Trophoblast cell (in vitro differentiated cells and primary cell): ENCODE results near the gene CCNK.
A peak's percentile ranks its signal among the peaks of the same experiment; 100 is the strongest.

Experiments used
- DNase-seq, 2 donors: peaks; one replicate each; pipeline ENCODE4 v3.0.0-alpha.2; 2016
- H2AFZ ChIP-seq: 2 replicates; pipeline ENCODE4 v1.6.1; 2013; ENCODE audit warnings: low read length, moderate library complexity, mild to moderate bottlenecking; ENCODE audit not compliant: insufficient read depth, poor library complexity
- H2AK5ac ChIP-seq: 2 replicates; pipeline ENCODE4 v1.6.1; 2013; ENCODE audit warnings: mild to moderate bottlenecking, low read length
- H2BK120ac ChIP-seq: 2 replicates; pipeline ENCODE4 v1.6.1; 2013; ENCODE audit warnings: low read length, mild to moderate bottlenecking, moderate library complexity; ENCODE audit not compliant: insufficient read depth, poor library complexity
- H2BK12ac ChIP-seq: 2 replicates; pipeline ENCODE4 v1.6.1; 2013; ENCODE audit warnings: mild to moderate bottlenecking, low read length, moderate library complexity
- H2BK5ac ChIP-seq: 2 replicates; pipeline ENCODE4 v1.6.1; 2013; ENCODE audit warnings: low read length, low read depth, moderate library complexity, mild to moderate bottlenecking; ENCODE audit not compliant: poor library complexity
- H3K14ac ChIP-seq: 2 replicates; pipeline ENCODE4 v1.6.1; 2013; ENCODE audit warnings: mild to moderate bottlenecking, low read length
- H3K18ac ChIP-seq: 2 replicates; pipeline ENCODE4 v1.6.1; 2013; ENCODE audit warnings: mild to moderate bottlenecking, low read length
- H3K23ac ChIP-seq: 2 replicates; pipeline ENCODE4 v1.6.1; 2013; ENCODE audit warnings: low read length
- H3K27ac ChIP-seq: 2 replicates; pipeline ENCODE4 v1.5.1; 2013; ENCODE audit warnings: low read depth, mild to moderate bottlenecking, inconsistent platforms, low read length, moderate library complexity
- H3K27me3 ChIP-seq: 2 replicates; pipeline ENCODE4 v1.6.1; 2013; ENCODE audit warnings: inconsistent platforms, mild to moderate bottlenecking, low read length, moderate library complexity; ENCODE audit not compliant: insufficient read depth
- H3K36me3 ChIP-seq, 2 experiments: 1 replicate in 1 of 2; 2 replicates in 1 of 2; pipeline ENCODE4 v1.6.1; 2013; ENCODE audit warnings: low read length in 2 of 2, mild to moderate bottlenecking in 2 of 2, moderate library complexity in 1 of 2; ENCODE audit not compliant: insufficient read depth in 2 of 2, control insufficient read depth in 1 of 2
- H3K4ac ChIP-seq: 2 replicates; pipeline ENCODE4 v1.6.1; 2013; ENCODE audit warnings: low read depth, mild to moderate bottlenecking, low read length, moderate library complexity
- H3K4me1 ChIP-seq, 2 experiments: 1 replicate in 1 of 2; 2 replicates in 1 of 2; pipeline ENCODE4 v1.6.1; 2013; ENCODE audit warnings: low read length in 2 of 2, mild to moderate bottlenecking in 2 of 2, moderate library complexity in 1 of 2; ENCODE audit not compliant: insufficient read depth in 2 of 2, control insufficient read depth in 1 of 2
- H3K4me2 ChIP-seq: 2 replicates; pipeline ENCODE4 v1.6.1; 2013; ENCODE audit warnings: inconsistent platforms, mild to moderate bottlenecking, low read length, moderate library complexity
- H3K4me3 ChIP-seq: 2 replicates; pipeline ENCODE4 v1.5.1; 2013; ENCODE audit warnings: mild to moderate bottlenecking, low read depth, low read length, inconsistent platforms
- H3K79me1 ChIP-seq: one replicate; pipeline ENCODE4 v1.6.1; 2013; ENCODE audit warnings: low read length
- H3K79me2 ChIP-seq: 2 replicates; pipeline ENCODE4 v1.6.1; 2013; ENCODE audit warnings: low read length, mild to moderate bottlenecking; ENCODE audit not compliant: control insufficient read depth, insufficient read depth, poor library complexity
- H3K9ac ChIP-seq: 2 replicates; pipeline ENCODE4 v1.6.1; 2013; ENCODE audit warnings: mild to moderate bottlenecking, low read length
- H3K9me3 ChIP-seq: 2 replicates; pipeline ENCODE4 v1.6.1; 2013; ENCODE audit warnings: low read depth, mild to moderate bottlenecking, control low read depth, inconsistent platforms, low read length; ENCODE audit not compliant: insufficient read depth
- H4K12ac ChIP-seq: 2 replicates; pipeline ENCODE4 v1.6.1; 2013; ENCODE audit warnings: low read depth, mild to moderate bottlenecking, low read length, moderate library complexity
- H4K8ac ChIP-seq: 2 replicates; pipeline ENCODE4 v1.6.1; 2013; ENCODE audit warnings: low read depth, mild to moderate bottlenecking, low read length, moderate library complexity
- H4K91ac ChIP-seq: one replicate; pipeline ENCODE4 v1.6.1; 2013; ENCODE audit warnings: low read depth, mild to moderate bottlenecking, low read length, moderate library complexity
- WGBS: extraction: QIAGEN DNeasy Blood & Tissue Kit; methylation state at CpG from one replicate; pipeline ENCODE4 v1.1.7; 2013; ENCODE audit warnings: missing lambda C conversion rate; ENCODE audit not compliant: insufficient read length, insufficient coverage; ENCODE audit errors: extremely low coverage; 5-methylcytosine and 5-hydroxymethylcytosine counted together

The CCNK gene

GRCh38 chr14:99512571-99513182 is 31.5 kb downstream of the CCNK start:
- H3K4me1 ChIP-seq, result no peaks in the 10 kb centered on the region
- H3K9ac ChIP-seq, result no peak overlapping the region
- H3K4me3 ChIP-seq, result no peak overlapping the region
- DNase-seq, result no peak
- no peaks in the 10 kb centered on the region for H3K27me3 ChIP-seq
- no peak overlapping the region for H4K12ac ChIP-seq
- no peak overlapping the region for H3K4ac ChIP-seq
- H3K14ac ChIP-seq, result no peak overlapping the region
- H2AK5ac ChIP-seq, result no peak overlapping the region
- no peak overlapping the region for H2AFZ ChIP-seq
- H2BK5ac ChIP-seq, result no peak overlapping the region
- H3K4me2 ChIP-seq, result no peak overlapping the region
- H4K91ac ChIP-seq, result no peak overlapping the region
- H3K79me1 ChIP-seq, result no peaks in the 10 kb centered on the region
- H2BK12ac ChIP-seq, result no peak overlapping the region
- no CpG with 5 or more reads among the region's 16 CpGs for WGBS
- H3K9me3 ChIP-seq, result peaks cover 2% of the 10 kb centered on the region
- no peak overlapping the region for H3K23ac ChIP-seq
- no peak overlapping the region for H2BK120ac ChIP-seq
- H3K79me2 ChIP-seq, result no peaks in the 10 kb centered on the region
- no peak overlapping the region for H3K27ac ChIP-seq
- H3K18ac ChIP-seq, result no peak overlapping the region
- peaks cover 63% of the 10 kb centered on the region in 2 experiments for H3K36me3 ChIP-seq
- H4K8ac ChIP-seq, result no peak overlapping the region

- H4K8ac ChIP-seq, result no peak overlapping the region
- H3K9ac ChIP-seq, result no peak overlapping the region
- H3K27ac ChIP-seq, result no peak overlapping the region
- no peak overlapping the region for H4K12ac ChIP-seq
- H3K36me3 ChIP-seq, result peaks cover 58% of the 10 kb centered on the region in 2 experiments
- no peak overlapping the region for H3K23ac ChIP-seq
- no peaks in the 10 kb centered on the region for H3K79me2 ChIP-seq
- DNase-seq, result no peak
- H3K14ac ChIP-seq, result no peak overlapping the region
- no peak overlapping the region for H3K4me2 ChIP-seq
- no peak overlapping the region for H2BK120ac ChIP-seq
- H4K91ac ChIP-seq, result no peak overlapping the region
- no peaks in the 10 kb centered on the region for H3K4me1 ChIP-seq
- H3K4me3 ChIP-seq, result no peak overlapping the region
- no peak overlapping the region for H2AK5ac ChIP-seq
- no peak overlapping the region for H2BK5ac ChIP-seq
- H3K79me1 ChIP-seq, result no peaks in the 10 kb centered on the region
- no CpG with 5 or more reads among the region's 15 CpGs for WGBS
- H2AFZ ChIP-seq, result no peak overlapping the region
- no peak overlapping the region for H2BK12ac ChIP-seq
- peaks cover 2% of the 10 kb centered on the region for H3K9me3 ChIP-seq
- H3K18ac ChIP-seq, result no peak overlapping the region
- H3K27me3 ChIP-seq, result no peaks in the 10 kb centered on the region
- no peak overlapping the region for H3K4ac ChIP-seq
Observed at GRCh38 chr14:99513183-99513694, 32.0 kb downstream of the CCNK start.

- Histone ChIP-seq H3K27ac (no peak overlapping the region), H3K14ac (no peak overlapping the region), H3K4me1 (no peaks in the 10 kb centered on the region), H3K27me3 (no peaks in the 10 kb centered on the region), H4K91ac (no peak overlapping the region), H3K23ac (no peak overlapping the region), H3K79me2 (no peaks in the 10 kb centered on the region), H3K4me2 (no peak overlapping the region), H4K8ac (no peak overlapping the region), H3K4me3 (no peak overlapping the region), H3K9me3 (no peaks in the 10 kb centered on the region), H2BK5ac (no peak overlapping the region), H4K12ac (no peak overlapping the region), H2BK120ac (no peak overlapping the region), H2AK5ac (no peak overlapping the region), H2BK12ac (no peak overlapping the region), H3K9ac (no peak overlapping the region), H3K18ac (no peak overlapping the region), H3K36me3 (peaks cover 50% of the 10 kb centered on the region in 2 experiments), H3K4ac (no peak overlapping the region), H3K79me1 (no peaks in the 10 kb centered on the region), H2AFZ (no peak overlapping the region)
- WGBS, result no CpG with 5 or more reads among the region's 13 CpGs
- DNase-seq, result no peak
Observed at GRCh38 chr14:99513946-99514551, 32.8 kb downstream of the CCNK start.

GRCh38 chr14:99514552-99515300 is 33.5 kb downstream of the CCNK start:
- H3K9ac ChIP-seq, result no peak overlapping the region
- no peak overlapping the region for H2AK5ac ChIP-seq
- peaks cover 43 to 45% of the 10 kb centered on the region in 2 experiments for H3K36me3 ChIP-seq
- H3K4me3 ChIP-seq, result no peak overlapping the region
- no peak overlapping the region for H4K91ac ChIP-seq
- no peak overlapping the region for H3K4me2 ChIP-seq
- DNase-seq, result no peak
- no peaks in the 10 kb centered on the region for H3K79me1 ChIP-seq
- H3K27me3 ChIP-seq, result no peaks in the 10 kb centered on the region
- no peak overlapping the region for H2BK120ac ChIP-seq
- H2BK5ac ChIP-seq, result no peak overlapping the region
- no peaks in the 10 kb centered on the region for H3K79me2 ChIP-seq
- H4K8ac ChIP-seq, result no peak overlapping the region
- no peak overlapping the region for H3K14ac ChIP-seq
- H3K18ac ChIP-seq, result peak overlapping the region; percentile 25
- no peak overlapping the region for H3K27ac ChIP-seq
- H3K4me1 ChIP-seq, result no peaks in the 10 kb centered on the region
- no peak overlapping the region for H2AFZ ChIP-seq
- H2BK12ac ChIP-seq, result no peak overlapping the region
- no peaks in the 10 kb centered on the region for H3K9me3 ChIP-seq
- no peak overlapping the region for H3K23ac ChIP-seq
- H3K4ac ChIP-seq, result no peak overlapping the region
- H4K12ac ChIP-seq, result no peak overlapping the region
- no CpG with 5 or more reads among the region's 20 CpGs for WGBS
